GM18505 (cell line): ENCODE results near the gene TGFB1I1.
"Not testable (repeated sequence)": the region's sequence is repeated elsewhere in the genome, so short reads cannot be mapped to it uniquely, and the experiment has no call there.

ENCODE experiments used
- ATAC-seq: cut with Tn5 transposase; IDR thresholded peaks from one replicate; pipeline ENCODE4 v1.9.1; 2021; ENCODE audit not compliant: unreplicated experiment
- POLR2A ChIP-seq: IDR thresholded peaks from 4 replicates; pipeline ENCODE4 v1.6.1; 2011; ENCODE audit warnings: borderline replicate concordance; ENCODE audit not compliant: insufficient read depth, insufficient read length; ENCODE audit errors: extremely low read depth

Gene TGFB1I1

GRCh38 chr16:31513884-31514283 lies 41.9 kb downstream of the TGFB1I1 start:
- no peak for ATAC-seq
- TF ChIP-seq POLR2A, result no peak

GRCh38 chr16:31517800-31518402 lies 45.9 kb downstream of the TGFB1I1 start:
- no peak for ATAC-seq
- TF ChIP-seq POLR2A, result no peak

GRCh38 chr16:31519759-31520431 lies 47.9 kb downstream of the TGFB1I1 start:
- no peak for TF ChIP-seq POLR2A
- no peak for ATAC-seq

- ATAC-seq, result no peak
- no peak for TF ChIP-seq POLR2A
Measured at GRCh38 chr16:31521368-31521767, 49.4 kb downstream of the TGFB1I1 start.

- TF ChIP-seq POLR2A, result no peak
- ATAC-seq, result no peak
Measured at GRCh38 chr16:31522071-31522470, 50.1 kb downstream of the TGFB1I1 start.

GRCh38 chr16:31523768-31524167 lies 51.8 kb downstream of the TGFB1I1 start:
- not testable (repeated sequence) for ATAC-seq

GRCh38 chr16:31525113-31525512 lies 53.2 kb downstream of the TGFB1I1 start:
- no peak for TF ChIP-seq POLR2A
- ATAC-seq, result no peak
